Measurements from ENCODE around the gene PLCB3.
"Not testable (repeated sequence)": the region's sequence is repeated elsewhere in the genome, so short reads cannot be mapped to it uniquely, and the experiment has no call there.

PLCB3 gene

GRCh38 chr11:64237484-64237951 lies 13.8 kb upstream of the PLCB3 start:
- no peak for FAIRE-seq

- FAIRE-seq = no peak
Measured at GRCh38 chr11:64238076-64238475, 13.3 kb upstream of the PLCB3 start.

- FAIRE-seq = no peak
Measured at GRCh38 chr11:64238999-64239398, 12.3 kb upstream of the PLCB3 start.

GRCh38 chr11:64239662-64240434 lies 11.5 kb upstream of the PLCB3 start:
- no peak for FAIRE-seq

- FAIRE-seq = no peak
Measured at GRCh38 chr11:64240435-64241240, 10.7 kb upstream of the PLCB3 start, which contains the start of gene FKBP2. TSS of gene FKBP2 (plus strand) at chr11:64241095. CDS start at chr11:64242388, 1,293 bp downstream.

- no peak for FAIRE-seq
Measured at GRCh38 chr11:64241241-64241490, 10.2 kb upstream of the PLCB3 start.

- peak; percentile 46 for FAIRE-seq
Measured at GRCh38 chr11:64241491-64242374, 9.6 kb upstream of the PLCB3 start.

GRCh38 chr11:64243236-64243854 lies 8.0 kb upstream of the PLCB3 start:
- FAIRE-seq = no peak

GRCh38 chr11:64244107-64244506 lies 7.2 kb upstream of the PLCB3 start:
- FAIRE-seq = no peak

- FAIRE-seq = no peak
Measured at GRCh38 chr11:64244966-64245365, 6.4 kb upstream of the PLCB3 start.

- FAIRE-seq = no peak
Measured at GRCh38 chr11:64245401-64245796, 5.9 kb upstream of the PLCB3 start.

GRCh38 chr11:64245797-64246620 lies 5.3 kb upstream of the PLCB3 start:
- FAIRE-seq = no peak

- FAIRE-seq = not testable (repeated sequence)
Measured at GRCh38 chr11:64246621-64246870, 4.8 kb upstream of the PLCB3 start.

- no peak for FAIRE-seq
Measured at GRCh38 chr11:64246871-64247728, 4.2 kb upstream of the PLCB3 start, which contains the start of gene PPP1R14B. TSS of gene PPP1R14B (minus strand) at chr11:64246943. CDS start at chr11:64246673, 270 bp downstream.

- FAIRE-seq = no peak
Measured at GRCh38 chr11:64247729-64248531, 3.4 kb upstream of the PLCB3 start.

- no peak for FAIRE-seq
Measured at GRCh38 chr11:64248578-64248977, 2.8 kb upstream of the PLCB3 start.

GRCh38 chr11:64249038-64249437 lies 2.3 kb upstream of the PLCB3 start:
- no peak for FAIRE-seq

GRCh38 chr11:64249563-64250414 lies 1.5 kb upstream of the PLCB3 start:
- FAIRE-seq = no peak

GRCh38 chr11:64250415-64251015 lies 815 bp upstream of the PLCB3 start:
- no peak for FAIRE-seq

All from endometrium (tissue), 2 donors.